HG02763 (cell line): Measurements from ENCODE around the gene CDKN2A.
"Not testable (repeated sequence)": the region's sequence is repeated elsewhere in the genome, so short reads cannot be mapped to it uniquely, and the experiment has no call there.

Source experiments
- ATAC-seq: cut with Tn5 transposase; IDR thresholded peaks from one replicate; pipeline ENCODE4 v1.9.1; 2021; ENCODE audit warnings: mild to moderate bottlenecking, moderate library complexity; ENCODE audit not compliant: unreplicated experiment

Gene CDKN2A

GRCh38 chr9:21982861-21983560 is 11.2 kb downstream of the CDKN2A start:
- ATAC-seq, result no peak

- no peak for ATAC-seq
Observed at GRCh38 chr9:21982391-21982790, 11.8 kb downstream of the CDKN2A start.

- no peak for ATAC-seq
Observed at GRCh38 chr9:21976334-21976875, 17.8 kb downstream of the CDKN2A start.

GRCh38 chr9:21974722-21975409 is 19.3 kb downstream of the CDKN2A start:
- peak; percentile 58 for ATAC-seq

- ATAC-seq, result no peak
Observed at GRCh38 chr9:21974343-21974721, 19.9 kb downstream of the CDKN2A start.

GRCh38 chr9:21972361-21972760 is 21.8 kb downstream of the CDKN2A start:
- ATAC-seq, result no peak

- no peak for ATAC-seq
Observed at GRCh38 chr9:21970800-21971640, 23.2 kb downstream of the CDKN2A start.

GRCh38 chr9:21969951-21970799 is 24.0 kb downstream of the CDKN2A start:
- no peak for ATAC-seq

GRCh38 chr9:21969011-21969940 is 24.9 kb downstream of the CDKN2A start:
- no peak for ATAC-seq

GRCh38 chr9:21968331-21969010 is 25.7 kb downstream of the CDKN2A start:
- no peak for ATAC-seq

- no peak for ATAC-seq
Observed at GRCh38 chr9:21967702-21968101, 26.5 kb downstream of the CDKN2A start.

- ATAC-seq, result no peak
Observed at GRCh38 chr9:21967169-21967568, 27.0 kb downstream of the CDKN2A start.

GRCh38 chr9:21966140-21966851 is 27.9 kb downstream of the CDKN2A start:
- ATAC-seq, result no peak

- ATAC-seq, result peak; percentile 90
Observed at GRCh38 chr9:21965401-21965951, 28.7 kb downstream of the CDKN2A start.

GRCh38 chr9:21964925-21965385 is 29.2 kb downstream of the CDKN2A start:
- ATAC-seq, result peak; percentile 55

- ATAC-seq, result no peak
Observed at GRCh38 chr9:21961569-21961968, 32.6 kb downstream of the CDKN2A start.

- not testable (repeated sequence) for ATAC-seq
Observed at GRCh38 chr9:21959268-21959667, 34.9 kb downstream of the CDKN2A start.

- no peak for ATAC-seq
Observed at GRCh38 chr9:21958833-21959232, 35.4 kb downstream of the CDKN2A start.
